ENCODE measurements around the gene GDI1.
A peak's percentile ranks its signal among the peaks of the same experiment; 100 is the strongest.

- TF ChIP-seq POLR2A (IDR thresholded peaks at IDR 0.05; ENCODE audit: low read length) = peak; percentile 72
- no peak for TF ChIP-seq GATA1 (IDR thresholded peaks at IDR 0.05; ENCODE audit: low read depth, low read length)
These were observed 8.5 kb upstream of the GDI1 start, which contains the start of gene ATP6AP1 for GRCh38 chrX:154428176-154429171.
